GM19452 (cell line): ENCODE measurements around the gene ANK2.

ENCODE experiments used
- ATAC-seq: cut with Tn5 transposase; IDR thresholded peaks from one replicate; pipeline ENCODE4 v1.9.1; 2021; ENCODE audit not compliant: unreplicated experiment

ANK2 gene

DNA sequence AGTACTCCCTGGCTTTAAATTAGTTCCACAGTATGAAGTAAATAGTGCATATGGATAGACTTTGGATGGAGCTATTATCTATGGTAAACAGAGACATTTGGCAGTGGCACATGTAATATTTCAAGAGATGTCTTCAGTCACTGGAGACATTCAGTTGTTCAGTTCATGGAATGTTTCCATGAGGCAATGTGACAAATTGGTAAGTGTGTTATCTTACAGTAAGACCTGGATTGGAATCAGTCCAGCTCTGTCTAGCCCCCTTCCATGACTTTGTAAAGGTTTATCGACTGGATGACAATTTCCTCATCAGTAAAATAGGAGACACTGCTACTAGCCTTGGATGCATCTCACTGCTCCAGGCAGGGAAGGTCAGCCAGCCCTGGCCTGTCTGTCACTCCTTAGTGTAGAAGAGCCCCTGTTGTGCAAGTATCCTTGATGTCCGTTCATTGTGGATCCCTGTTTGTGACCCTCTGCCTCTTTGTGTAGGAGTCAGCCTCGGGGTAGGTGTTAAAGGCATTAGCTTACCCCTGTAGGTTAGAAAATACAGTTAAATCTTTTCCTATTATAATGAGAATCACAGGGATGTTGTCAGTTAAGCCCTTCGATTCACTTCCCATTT is 335.9 kb downstream of the ANK2 start:
- ATAC-seq = no peak

DNA sequence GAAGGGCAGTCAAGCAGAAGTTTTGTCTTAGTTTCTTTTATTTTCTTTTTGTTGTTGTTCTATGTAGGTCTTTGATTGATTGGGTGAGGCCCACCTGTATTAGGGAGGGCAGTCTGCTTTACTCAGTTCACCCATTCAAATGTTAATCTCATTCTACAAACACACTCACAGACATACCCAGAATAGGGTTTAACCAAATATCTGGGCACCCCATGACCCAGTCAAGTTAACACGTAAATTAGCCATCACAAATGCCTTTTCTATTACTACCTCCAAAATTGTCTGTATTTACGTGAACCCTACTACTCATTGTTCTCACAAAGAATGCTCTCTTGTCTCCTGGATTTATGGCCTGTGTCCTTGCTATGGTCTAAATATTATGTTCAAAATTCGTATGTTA is 339.7 kb downstream of the ANK2 start:
- ATAC-seq = no peak

DNA sequence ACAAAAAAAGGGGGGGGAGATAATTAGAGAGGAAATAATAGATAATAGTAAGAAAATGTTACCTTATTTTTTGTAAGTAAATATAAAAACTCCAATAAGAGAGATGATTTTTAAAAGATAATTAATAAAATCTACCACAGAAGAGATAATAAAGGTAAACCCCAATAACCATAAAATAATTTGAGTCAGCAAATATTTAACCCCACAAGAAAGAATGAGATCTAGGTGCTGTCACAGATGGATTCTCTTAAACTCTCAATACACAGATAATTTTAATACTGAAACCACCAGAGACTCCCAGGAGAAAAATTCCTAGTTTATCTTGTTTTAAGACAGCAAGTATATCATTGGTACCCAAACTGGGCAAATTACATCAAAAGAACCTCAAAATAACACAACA is 341.4 kb downstream of the ANK2 start:
- no peak for ATAC-seq

GRCh38 chr4:113394108-113394729 is 344.8 kb downstream of the ANK2 start:
- ATAC-seq = no peak

- peak; percentile 96 for ATAC-seq
Observed at GRCh38 chr4:113394730-113395530, 345.5 kb downstream of the ANK2 start.

DNA sequence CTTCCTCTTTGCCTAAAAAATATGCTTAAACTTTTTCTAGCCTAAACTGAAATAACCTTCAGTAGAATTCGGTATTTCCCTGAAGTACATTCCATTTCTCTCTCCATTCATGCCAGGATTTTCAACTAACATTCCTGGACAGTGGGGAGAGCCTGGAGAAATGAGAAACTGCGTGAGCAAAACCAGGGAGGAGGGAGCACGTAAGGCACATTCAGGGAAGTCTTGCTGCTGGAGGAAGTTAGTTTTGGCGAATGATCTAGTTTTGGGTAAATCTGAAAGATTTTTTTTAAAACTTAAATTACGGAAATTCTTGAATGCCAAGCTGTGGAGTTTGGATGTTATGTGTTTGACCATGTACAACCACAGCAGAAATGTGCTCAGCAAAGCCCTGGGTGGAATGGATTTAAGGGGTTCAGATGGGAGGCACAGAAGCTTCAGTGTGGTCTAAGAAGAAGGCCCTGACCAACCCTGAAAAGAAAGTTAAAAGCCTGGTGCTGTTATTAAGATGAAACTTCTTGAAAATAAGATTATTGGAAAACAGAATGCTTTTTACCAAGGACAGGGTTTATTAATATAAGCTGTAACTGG is 347.8 kb downstream of the ANK2 start:
- ATAC-seq = no peak

- ATAC-seq = no peak
Observed at GRCh38 chr4:113398441-113399143, 349.1 kb downstream of the ANK2 start.

DNA sequence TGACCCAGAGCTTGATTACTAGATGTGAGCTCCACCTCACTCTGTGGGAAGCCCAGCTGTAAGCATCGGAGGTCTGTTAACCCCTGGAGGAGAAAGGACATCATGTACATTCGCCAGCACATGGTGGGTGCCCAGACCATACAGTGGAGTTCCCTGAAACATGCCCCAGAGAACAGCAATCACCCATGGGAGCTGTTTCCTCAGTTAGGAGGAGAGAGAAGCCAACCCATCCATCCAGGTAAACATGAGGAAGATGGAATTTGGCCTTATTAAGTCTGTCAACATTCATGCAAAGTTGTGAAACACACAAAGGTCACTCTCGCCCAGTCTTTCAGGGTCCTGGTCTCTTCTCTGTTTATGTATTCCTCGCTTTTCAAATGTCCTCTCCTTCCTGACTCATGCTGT is 354.7 kb downstream of the ANK2 start:
- ATAC-seq = no peak

- no peak for ATAC-seq
Observed at GRCh38 chr4:113404841-113405240, 355.4 kb downstream of the ANK2 start.

DNA sequence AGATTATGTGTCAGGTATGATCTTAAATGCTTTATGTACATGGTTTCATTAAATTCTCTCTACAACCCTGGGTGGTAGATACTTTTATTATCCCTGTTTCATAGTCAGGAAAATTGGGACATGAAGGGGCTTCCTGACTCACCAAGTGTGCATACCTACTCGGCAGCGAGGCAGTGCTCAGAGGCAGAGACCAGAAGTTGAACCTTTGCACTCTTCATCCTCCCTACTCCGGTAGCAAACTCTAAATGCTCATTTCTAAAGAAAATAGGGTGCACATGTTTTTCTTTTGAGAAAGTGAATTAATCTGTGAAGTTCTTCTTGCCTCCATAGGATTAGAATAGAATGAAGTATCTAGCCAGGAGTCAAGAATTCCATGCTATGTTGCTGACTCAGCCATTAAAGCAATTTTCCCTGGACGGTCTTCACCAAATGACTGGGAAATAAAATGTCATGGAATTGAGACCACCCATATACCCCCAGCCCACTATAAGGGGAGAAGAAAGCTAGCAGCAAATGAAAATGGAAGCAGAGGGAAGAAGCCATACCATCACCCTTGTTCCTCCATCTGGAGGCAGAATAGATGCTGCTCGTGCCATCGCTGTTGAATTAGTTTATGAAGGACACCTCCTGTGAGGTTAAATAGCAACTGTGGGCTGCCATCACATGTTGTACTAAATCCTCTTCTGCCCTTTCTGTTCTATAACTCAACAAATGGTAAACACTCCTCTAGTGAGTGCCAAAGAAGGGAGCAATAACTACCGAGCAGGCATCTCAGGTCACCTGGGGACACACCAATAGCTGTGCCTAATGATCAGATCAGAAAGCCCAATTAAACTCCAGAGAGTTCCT is 356.6 kb downstream of the ANK2 start:
- ATAC-seq = no peak

GRCh38 chr4:113406723-113407016 is 357.2 kb downstream of the ANK2 start:
- ATAC-seq = no peak

- no peak for ATAC-seq
Observed at GRCh38 chr4:113407409-113407808, 358.0 kb downstream of the ANK2 start.

GRCh38 chr4:113409181-113409580 is 359.7 kb downstream of the ANK2 start:
- ATAC-seq = no peak

- no peak for ATAC-seq
Observed at GRCh38 chr4:113410686-113411085, 361.2 kb downstream of the ANK2 start.

DNA sequence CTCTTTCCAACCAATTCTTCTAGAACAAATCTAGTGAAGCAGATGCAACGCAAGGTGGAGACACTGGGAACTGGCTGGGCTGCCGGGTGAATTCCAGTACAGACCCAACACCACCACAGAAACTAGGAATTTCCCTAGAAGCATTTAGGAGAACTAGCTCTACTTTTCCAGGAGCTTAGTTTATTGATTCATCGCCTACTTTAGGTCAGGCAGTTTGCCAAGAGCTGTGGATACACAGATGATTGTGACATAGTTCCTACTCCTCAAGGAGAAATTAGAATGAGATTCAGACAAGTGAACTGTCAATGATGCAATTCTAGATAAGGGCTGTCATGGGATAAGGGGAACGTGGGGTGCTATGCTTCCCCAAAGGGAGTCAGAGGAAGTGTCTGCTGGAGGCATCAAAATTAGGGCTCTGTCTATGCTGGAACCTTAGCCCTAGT is 362.1 kb downstream of the ANK2 start:
- ATAC-seq = no peak

DNA sequence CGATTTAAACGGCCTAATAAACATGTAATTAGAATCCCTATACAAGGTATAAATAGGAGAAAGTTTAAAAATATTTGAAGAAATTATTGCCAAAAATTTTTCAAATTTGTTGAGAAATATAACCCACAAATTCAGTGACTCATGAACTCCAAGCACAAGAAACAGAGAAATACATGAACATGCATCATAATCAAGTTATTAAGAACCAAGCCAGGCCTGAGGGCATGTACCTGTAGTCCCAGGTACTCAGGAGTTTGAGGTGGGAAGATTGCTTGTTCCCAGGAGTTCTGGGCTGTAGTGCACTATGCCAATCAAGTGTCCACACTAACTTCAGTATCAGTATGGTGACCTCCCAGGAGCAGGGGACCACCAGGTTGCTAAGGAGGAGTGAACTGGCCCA is 370.2 kb downstream of the ANK2 start:
- ATAC-seq = no peak

GRCh38 chr4:113420938-113421337 is 371.5 kb downstream of the ANK2 start:
- ATAC-seq = no peak

- no peak for ATAC-seq
Observed at GRCh38 chr4:113423631-113424030, 374.2 kb downstream of the ANK2 start.

- no peak for ATAC-seq
Observed at GRCh38 chr4:113433116-113433515, 383.7 kb downstream of the ANK2 start.
